ENCODE data around the gene CSF1R. TPM values are rescaled to one million over a fixed set of nuclear protein-coding genes. Genes with fewer than 3 reads are reported as not detected.

The CSF1R gene
- total and polyA plus RNA-seq, 2 of the 8 experiments (the other 6 are each of a cell fraction or from before 2014, with no cell fraction given): 0.12 TPM; not detected in 1

DNA sequence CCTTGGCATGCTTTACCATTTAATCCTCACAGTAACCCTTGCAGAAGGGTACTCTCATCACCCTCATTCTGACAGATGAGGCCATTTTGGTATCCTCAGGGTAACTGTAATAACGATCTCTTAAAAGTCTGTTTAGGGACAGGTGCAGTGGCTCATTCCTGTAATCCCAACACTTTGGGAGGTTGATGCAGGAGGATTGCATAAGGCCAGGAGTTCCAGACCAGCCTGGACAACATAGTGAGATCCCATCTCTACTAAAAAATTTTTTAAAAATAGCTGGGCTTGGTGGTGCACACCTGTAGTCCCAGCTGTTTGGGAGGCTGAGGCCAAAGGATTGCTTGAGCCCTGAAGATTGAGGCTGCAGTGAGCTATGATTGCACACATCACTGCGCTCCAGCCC, 31.8 kb downstream of the CSF1R start (continued):
- TF ChIP-seq KDM5A (IDR thresholded peaks at IDR 0.05; ENCODE audit: low read length) (no peak), ZNF274 (IDR thresholded peaks at IDR 0.05; ENCODE audit: borderline replicate concordance, extremely low read depth, low read length) (no peak)
